Measurements from ENCODE around the gene CRYBG2. TPM values are rescaled to one million over a fixed set of nuclear protein-coding genes. Genes with fewer than 3 reads are reported as not detected.
"Not testable (repeated sequence)": the region's sequence is repeated elsewhere in the genome, so short reads cannot be mapped to it uniquely, and the experiment has no call there.

Gene CRYBG2
- total RNA-seq, 1 donor from 2014 or later, result not detected

DNA sequence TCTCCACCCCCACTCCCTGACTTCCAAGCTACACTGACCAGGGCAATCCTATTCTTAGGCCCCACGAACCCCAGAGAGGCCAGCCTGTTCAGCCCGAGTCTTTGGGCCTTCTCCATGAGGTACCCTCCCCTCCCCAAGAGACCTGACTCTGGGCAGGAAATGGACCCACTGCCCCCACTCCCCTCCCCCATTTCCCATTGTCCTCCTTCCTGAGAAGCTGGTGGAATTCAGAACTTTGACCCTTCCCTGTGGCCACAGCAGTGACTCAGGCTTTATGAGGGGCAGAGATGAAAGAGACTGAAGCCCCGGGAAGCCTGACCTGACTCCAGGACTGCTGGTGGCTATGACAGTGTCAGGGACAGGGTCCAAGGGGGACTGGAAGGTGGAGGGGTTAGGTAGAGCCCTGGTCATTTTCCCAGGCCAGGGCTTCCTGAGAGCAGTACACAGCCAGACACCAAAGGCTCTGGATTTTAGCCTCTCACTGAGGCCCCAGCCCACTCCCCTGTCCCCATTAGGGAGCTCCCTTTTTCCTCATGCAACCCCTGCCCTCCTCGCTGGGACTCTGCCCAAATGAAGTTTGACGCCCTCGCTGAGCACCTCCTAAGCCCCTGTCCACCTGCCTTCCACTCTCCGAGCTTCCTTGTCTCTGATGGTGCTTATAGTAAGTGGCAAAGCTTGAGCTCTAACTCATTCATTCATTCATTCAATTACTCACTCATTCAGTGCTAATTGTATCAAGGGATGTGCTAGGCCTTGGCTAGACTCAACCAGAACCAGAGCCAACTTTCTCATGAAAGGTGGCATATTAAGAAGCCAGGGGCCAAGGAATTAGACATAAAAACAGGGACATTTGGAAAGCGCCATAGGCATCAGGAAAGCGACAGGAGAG lies 3.0 kb downstream of the CRYBG2 start:
- DNase-seq (ENCODE audit: low read depth in 2 of 2), result peak; percentile 71 to 88

DNA sequence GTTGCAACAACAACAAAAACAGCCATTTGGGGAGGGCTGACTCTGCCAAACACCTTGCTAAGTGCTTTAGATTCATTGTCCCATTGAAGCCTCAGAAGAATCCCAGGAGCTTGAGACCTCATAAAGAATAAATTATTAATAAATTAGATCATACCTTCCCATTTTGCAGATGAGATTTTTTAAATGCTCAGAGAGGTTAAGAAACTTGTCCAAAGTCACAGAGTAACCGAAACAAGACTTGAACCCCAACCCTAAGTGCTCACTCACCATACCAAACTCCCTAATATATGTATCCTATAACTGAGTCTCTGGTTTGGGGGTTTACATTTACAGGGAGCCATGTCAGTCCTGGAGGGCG lies 3.6 kb downstream of the CRYBG2 start:
- no peak for DNase-seq (ENCODE audit: low read depth in 2 of 2)

DNA sequence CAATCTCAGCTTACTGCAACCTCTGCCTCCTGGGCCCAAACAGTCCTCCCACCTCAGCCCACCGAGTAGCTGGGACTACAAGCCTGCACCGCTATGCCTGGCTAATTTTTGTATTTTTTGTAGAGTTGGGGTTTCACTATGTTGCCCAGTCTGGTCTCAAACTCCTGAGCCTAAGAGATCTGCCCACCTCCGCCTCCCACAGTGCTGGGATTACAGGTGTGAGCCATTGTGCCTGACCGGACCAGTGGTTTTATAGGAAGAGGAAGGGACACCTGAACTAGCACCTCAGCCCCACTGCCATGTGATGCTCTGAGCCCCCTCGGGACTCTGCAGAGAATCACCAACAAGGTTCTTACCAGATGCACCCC lies 4.1 kb downstream of the CRYBG2 start:
- DNase-seq (ENCODE audit: low read depth in 2 of 2), result no peak

DNA sequence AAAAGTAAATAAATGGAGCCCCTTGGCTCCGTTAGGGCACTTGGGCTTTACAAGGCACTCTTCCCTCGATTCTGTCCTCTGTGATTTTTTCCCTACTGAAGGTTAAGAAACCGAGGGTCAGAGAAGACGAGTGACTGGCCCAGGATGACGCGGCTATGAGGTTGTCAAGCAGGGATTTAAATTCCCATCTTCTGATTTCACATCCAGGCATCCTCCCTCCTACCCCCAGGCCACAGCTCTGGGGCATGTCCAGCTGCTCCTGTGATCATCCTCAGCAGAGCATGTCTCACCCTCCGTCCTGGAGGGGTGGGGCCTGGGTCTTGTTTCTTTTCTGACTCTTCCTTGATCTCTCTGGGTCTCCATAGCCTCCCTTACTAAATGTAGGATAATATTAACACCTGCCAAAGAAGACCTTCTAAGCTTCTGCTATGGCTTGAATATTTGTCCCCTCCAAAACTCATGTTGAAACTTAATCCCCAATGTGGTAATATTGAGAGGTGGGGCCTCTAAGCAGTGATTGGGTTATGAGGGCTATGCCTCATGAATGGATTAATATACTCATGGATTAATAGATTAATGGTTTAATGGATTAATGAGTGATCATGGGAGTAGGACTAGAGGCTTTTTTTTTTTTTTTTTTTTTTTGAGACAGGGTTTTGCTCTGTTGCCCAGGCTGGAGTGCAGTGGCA lies 4.6 kb downstream of the CRYBG2 start:
- no peak for DNase-seq (ENCODE audit: low read depth in 2 of 2)

DNA sequence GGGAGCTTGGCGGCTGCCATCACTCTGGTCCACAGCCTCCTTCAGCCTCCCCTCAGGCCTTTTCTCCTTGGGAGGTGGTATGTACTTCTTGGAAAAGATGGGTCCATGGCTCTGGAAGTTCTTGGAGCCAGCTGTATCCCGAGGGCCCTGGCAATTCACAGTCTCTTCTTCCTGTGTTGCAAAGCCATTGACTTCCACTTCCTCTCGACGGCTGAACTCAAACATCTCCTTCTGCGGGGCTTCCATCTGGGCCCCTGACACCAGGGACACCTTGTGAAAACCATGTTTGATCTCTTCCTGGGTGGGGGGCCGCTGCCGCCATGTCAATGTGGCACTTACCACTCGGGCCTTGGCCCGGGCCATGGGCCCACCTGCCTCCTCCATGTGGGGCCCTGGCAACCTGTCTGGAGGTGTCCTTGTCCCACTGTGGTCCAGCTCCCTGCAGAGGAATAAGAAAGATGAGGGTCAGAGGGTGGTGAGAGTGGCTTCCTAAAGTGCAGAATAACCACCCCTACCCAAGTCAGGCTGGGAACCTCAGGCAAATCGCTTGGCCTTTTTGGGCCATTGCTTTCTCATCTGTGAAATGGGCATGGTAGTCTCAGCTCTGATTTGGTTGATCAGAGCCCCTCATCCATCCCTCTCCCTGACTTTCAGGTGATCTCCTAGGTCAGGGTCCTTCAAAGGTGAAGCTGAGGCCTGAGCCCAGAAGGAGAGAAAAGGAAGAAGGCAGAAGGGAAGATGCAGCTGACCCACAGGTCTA lies 7.5 kb downstream of the CRYBG2 start:
- DNase-seq (ENCODE audit: low read depth in 2 of 2), result no peak

DNA sequence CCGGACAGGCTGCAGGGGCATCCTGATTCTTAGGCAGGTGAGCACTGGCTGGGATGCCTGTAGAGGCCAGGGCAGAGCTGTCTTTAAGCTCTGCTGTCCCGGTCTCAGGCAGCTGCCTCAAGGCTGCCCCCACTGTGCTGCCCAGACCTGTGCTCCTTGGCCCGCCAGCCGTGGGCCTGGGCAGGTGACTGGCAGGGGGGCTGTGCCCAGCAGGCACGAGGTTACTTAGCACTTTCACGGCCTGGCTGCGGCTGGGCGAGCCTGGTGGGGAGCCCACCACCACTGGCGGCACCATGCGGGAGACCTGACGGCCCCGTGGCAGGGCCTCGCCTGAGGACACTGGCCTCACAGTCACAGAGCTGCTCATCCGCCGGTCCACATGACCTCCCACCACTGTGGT lies 8.2 kb downstream of the CRYBG2 start:
- DNase-seq (ENCODE audit: low read depth in 2 of 2), result no peak

DNA sequence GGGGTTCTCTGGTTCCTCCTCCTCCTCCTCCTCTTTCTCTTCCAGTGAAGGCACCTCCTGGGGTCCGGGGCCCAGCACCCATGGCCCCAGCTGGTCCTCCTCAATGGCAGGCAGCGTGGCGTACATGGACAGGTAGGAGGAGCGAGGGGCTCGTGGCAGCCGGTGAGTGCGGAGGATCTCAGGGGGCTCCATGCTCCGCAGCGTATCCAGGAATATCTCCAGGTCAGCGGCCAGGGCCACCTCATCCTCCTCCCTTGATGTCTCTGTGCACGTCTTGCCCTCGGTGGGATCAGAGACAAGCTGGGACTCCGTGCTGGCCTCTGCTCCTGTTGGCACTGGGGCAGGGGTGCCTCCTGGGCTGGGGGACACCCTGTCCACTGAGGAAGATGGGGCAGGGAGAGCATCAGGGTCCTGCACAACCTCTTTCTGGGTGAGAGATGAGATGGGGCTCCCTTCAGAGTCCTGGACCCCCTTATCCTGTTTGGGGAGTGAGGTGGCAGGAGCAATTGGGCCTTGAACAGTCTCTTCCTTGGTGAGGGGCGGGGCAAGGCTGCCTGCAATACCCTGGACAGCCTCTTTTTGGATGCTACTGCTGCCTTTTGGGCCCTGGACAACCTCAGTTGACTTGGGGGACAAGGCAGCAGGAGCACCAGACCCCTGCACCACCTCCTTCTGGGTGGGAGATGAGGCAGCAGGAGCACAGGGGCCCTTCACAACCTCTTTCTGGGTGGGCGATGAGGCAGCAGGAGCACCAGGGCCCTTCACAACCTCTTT lies 9.6 kb downstream of the CRYBG2 start:
- no peak for DNase-seq (ENCODE audit: low read depth in 2 of 2)

DNA sequence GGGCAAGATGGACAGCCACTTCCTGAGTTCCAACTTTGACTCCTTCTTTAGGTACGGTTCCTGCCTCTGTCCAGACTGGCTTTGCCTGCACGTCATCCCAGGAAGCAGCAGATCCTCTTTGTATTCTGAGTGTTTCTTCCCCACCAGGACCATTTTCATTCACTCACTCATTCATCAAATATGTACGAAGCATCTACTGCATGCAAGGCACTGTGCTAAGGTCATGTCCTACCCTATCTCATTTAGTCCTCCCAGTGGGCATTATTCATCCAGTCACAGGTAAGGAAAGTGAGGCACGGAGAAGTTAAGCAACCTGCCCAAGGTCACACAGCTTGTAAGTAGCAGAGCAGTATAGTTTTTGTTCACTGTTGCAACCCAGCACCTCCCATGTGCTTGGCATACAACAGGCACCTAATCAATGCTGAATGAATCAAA lies 13.9 kb downstream of the CRYBG2 start:
- DNase-seq (ENCODE audit: low read depth in 2 of 2), result no peak

DNA sequence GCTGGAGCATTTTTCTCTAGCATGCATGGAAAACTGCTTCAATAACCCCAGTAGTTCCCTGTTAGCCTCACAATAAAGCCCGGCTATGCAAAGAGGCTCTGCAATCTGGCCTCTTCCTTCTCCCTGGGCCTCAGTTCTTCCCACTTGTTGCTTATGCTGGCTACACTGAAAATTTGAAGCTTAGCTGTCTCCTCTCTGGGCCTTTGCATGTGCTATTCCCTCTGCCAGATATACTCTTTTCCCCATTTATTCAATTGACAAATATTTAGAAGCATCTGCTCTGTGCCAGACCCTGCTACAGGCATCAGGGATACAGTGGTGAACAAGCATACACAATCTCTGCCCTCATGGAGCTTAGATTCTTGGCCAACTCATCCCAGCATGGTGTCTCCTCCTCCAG lies 15.3 kb downstream of the CRYBG2 start:
- DNase-seq (ENCODE audit: low read depth in 2 of 2), result no peak

DNA sequence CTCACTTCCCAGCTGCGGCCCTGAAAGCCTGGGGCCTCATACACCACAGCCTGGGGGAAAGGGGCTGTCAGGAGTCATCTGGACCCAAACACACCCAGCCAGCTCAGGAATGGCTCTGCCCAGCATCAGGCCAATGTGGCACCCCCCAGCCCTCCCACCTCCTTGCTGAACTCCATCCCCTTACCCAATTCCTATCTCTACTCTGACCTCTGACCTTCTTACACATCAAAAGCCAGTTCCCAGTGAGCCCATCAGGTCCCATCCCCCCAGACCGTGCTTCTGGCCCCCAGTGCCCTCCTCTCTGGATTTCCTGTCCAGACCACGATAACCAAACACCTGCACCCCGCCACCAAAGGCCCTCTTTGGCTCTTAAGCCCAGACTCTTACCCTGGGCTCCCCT lies 16.3 kb downstream of the CRYBG2 start:
- DNase-seq (ENCODE audit: low read depth in 2 of 2), result no peak

DNA sequence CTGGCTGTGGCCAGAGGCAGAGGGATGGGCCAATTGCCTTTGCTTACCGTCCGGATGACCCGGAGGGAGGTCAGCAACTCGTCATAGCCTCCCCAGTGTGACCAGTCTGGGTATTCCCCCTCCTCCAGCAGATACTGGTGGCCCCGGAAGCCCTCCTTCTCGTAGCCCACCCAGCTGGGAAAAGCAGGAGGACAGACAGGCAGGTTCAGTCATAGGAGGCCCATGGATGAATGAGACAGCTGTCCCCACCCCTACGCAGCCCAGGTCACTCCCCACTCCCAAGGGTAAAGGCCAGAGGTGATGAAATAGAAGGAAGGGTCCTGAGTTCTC lies 16.8 kb downstream of the CRYBG2 start:
- no peak for DNase-seq (ENCODE audit: low read depth in 2 of 2)

DNA sequence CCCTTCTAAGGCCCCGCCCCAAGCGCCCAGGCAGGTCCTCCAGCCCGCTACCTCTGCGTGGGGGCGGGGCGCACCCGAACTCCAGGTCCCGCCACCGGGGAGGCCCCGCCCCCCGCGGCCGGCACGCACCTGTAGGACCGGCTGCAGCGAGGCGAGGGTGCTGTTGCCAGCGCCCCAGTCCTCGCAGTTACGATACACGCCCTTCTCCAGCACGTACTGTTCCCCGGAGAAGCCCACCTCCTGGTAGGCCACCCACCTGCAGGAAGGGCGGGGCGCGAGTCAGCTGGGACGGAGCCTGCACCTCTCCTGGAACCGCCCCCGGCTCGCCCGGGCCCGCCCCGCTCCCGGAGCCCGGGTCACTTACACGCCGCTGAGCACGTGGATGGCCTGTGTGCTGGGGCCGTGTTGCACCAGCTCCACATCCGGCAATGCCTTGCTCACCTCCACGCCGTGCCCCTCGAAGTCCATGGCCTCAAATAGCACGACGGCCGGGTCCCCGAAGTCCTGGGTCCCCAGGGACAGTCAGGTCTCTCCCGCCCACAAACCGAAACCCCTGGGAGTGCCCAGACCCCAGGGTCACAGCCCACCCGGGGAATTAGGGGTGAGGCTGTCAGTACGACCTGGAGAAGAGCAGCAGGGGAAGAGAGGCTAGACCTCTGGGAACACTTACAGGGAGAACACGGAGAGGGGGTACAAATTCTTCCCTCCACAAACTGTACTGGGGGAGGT lies 17.3 kb downstream of the CRYBG2 start:
- DNase-seq (ENCODE audit: low read depth in 2 of 2), result peak in 1 of 2 donors; percentile 25

DNA sequence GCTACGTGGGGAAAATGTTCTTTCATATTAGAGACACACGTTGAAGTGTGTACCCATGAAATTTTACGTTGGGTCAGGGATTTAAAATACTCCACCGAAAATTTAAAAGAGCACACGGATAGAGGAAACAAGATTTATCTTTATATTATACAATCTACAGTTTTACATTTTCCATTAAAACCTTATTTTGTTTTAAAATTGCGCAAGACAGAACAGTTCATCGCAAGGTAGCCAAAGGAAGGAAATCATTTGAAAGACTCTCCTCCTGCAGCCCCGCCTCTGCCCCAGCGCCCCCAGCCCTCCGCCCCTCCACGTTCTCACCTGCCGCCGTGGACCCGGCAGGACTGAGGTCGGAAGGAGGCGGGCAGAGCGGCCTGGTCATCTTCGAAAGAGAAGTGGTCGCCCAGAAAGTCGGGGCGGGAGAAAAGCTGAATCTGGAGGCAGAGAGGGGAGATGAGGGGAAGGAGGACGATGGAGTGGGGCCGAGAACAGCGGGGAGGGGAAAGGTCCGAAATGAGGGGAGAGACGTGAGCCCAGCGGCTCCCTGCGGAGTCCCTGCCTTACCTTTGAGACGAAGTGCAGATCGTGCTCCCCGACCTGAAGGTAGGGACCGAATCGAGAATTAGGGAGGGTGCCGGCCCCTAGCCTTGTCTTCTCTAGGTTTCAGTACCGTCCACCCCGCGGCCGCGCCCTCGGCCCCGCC lies 18.0 kb downstream of the CRYBG2 start:
- DNase-seq (ENCODE audit: low read depth in 2 of 2), result peak in 1 of 2 donors; percentile 23

DNA sequence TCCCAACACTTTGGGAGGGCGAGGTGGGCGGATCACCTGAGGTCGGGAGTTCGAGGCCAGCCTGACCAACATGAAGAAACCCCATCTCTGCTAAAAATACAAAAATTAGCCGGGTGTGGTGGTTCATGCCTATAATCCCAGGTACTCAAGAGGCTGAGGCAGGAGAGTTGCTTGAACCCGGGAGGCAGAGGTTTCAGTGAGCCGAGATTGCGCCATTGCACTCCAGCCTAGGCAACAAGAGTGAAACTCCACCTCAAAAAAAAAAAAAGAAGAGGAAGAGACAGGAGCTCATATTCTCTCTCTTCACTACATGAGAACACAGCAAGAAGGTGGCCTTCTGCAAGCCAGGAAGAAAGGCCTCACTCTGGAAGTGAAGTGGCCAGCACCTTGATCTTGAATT lies 20.6 kb downstream of the CRYBG2 start:
- DNase-seq (ENCODE audit: low read depth in 2 of 2), result not testable (repeated sequence)

DNA sequence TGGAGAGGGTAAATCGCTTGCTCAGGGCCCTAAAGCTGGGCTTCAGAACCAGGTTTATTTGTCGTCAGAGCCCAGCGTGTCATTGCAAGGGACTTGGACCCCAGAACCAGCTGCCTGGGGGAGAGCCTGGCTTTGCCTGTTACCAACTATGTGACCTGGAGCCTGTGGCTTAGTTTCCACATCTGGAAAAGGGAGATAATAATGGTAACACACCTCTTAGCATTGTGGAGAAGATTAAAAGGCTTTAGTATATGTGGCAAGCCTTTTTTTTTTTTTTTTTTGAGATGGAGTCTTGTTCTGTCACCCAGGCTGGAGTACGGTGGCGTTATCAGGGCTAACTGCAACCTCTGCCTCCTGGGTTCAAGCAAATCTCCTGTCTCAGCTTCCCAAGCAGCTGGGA lies 23.7 kb downstream of the CRYBG2 start:
- DNase-seq (ENCODE audit: low read depth in 2 of 2), result no peak

DNA sequence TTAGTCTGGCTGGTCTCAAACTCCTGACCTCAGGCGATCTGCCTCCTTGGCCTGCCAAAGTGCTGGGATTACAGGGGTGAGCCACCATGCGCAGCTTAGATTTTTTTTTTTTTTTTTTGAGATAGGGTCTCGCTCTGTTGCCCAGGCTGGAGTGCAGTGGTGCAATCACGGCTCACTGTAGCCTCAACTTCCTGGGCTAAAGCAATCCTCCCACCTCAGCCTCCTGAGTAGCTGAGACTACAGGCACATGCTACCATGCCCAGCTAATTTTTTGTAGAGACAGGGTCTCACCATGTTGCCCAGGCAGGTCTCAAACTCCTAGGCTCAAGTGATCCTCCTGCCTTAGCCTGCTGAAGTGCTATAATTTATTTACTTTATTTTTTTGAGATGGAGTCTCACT lies 24.6 kb downstream of the CRYBG2 start:
- not testable (repeated sequence) for DNase-seq (ENCODE audit: low read depth in 2 of 2)

DNA sequence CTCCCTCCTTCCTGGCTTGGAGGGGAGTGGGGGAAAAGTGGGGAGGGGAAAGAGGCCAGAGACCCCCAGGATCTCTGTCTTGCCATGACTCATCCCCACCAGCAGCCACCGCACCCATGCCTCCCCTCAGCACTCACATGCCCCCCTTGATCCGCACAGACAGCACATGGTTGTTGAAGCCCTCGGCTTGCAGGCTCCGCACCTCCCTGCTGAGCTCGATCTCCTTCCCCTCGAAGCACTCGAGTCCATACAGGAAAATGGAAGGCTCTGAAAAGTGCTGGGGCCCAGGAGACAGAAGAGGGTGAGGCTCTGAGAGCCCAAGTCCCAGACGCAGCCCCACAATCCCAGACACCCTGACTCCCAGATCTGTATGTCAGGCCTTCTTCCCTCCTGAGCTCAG lies 25.3 kb downstream of the CRYBG2 start:
- DNase-seq (ENCODE audit: low read depth in 2 of 2), result no peak

DNA sequence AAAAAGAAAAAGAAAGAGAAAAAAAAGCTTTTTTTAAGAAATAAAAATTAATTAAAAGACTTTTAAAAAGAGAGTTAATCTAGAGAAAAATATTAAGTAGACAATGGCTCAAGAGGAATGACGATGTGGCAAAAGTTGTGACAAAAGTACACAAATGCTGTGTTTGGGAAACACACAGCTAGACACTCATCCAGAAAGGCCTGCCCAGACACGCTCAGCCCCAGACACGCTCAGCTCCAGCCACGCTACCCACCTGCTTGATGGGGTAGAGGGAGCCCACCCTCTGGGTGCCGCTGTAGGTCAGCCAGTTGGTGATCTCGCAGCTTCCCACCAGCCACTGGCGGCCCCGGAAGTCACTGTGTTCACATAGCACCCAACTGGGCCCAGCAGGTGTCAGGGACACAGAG lies 26.0 kb downstream of the CRYBG2 start:
- DNase-seq (ENCODE audit: low read depth in 2 of 2), result no peak

DNA sequence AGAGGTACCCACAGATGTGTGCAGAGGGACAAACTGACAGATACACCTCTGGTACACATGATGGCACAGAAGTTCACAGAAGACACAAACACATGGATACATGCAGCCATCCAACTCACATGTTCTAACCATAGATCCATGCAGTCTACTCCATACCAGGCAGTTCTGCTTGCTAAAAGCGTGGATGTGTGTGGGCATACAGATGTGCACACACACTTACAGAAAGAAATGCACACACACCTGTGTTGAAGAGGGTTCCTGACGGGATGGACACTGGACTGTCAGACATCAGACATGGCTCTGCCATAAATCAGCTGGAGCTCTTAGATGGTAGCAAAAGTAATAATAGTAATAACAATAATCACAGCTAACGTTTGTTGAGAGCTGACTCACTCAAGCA lies 29.4 kb downstream of the CRYBG2 start:
- DNase-seq (ENCODE audit: low read depth in 2 of 2), result no peak

DNA sequence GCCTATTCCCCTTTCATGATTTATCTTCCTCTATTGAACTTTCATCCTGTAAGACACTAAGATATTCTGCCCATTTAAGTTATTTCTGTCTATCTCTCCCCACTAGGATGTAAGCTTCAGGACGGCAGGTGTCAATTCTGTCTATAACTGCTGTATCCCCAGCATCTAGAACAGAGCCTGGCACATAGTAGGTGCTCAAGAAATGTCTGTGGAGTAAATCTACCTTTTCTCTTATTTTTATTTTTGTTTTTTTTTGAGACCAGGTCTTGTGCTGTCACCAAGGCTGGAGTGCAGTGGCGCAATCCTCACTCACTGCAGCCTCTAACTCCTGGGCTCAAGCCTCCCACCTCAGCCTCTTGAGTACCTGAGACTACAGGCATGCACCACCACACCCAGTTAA lies 30.5 kb downstream of the CRYBG2 start:
- DNase-seq (ENCODE audit: low read depth in 2 of 2), result no peak

DNA sequence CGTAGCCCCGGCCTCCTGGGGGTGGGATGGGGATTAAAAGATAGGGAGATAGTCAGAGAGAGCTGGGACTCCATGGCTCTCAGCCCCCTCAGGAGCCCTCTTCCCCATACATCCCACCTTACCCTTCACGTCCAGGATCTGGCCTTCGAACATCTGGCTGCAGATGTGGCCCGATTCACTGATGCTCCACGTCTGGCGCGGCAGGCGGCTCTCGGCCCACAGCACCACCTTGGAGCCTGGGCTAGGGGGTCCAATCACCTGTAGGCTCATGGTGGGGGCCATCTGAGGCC lies 31.9 kb downstream of the CRYBG2 start:
- DNase-seq (ENCODE audit: low read depth in 2 of 2), result no peak

All from lung microvascular endothelial cell (primary cell).